Activated naive CD8-positive, alpha-beta T cell treated with anti-CD3 and anti-CD28 coated beads, Interleukin-2, amount 50 U/mL, for 24 hours (primary cell): ENCODE results near the gene APCDD1.

Experiments
- ATAC-seq: fragments of 150-1000 bp; cut with Tn5 transposase; one replicate; pipeline ENCODE4 v1.10.0; 2021
- DNase-seq: peaks from one replicate; pipeline ENCODE4 v3.0.0; 2021
- H3K27ac Mint-ChIP-seq: one replicate; pipeline ENCODE4 v1.8.0; 2021; ENCODE audit warnings: mild to moderate bottlenecking, mixed read lengths
- H3K27me3 Mint-ChIP-seq: one replicate; pipeline ENCODE4 v1.8.0; 2021; ENCODE audit warnings: mixed read lengths
- H3K36me3 Mint-ChIP-seq: one replicate; pipeline ENCODE4 v1.8.0; 2021; ENCODE audit warnings: low read depth, mixed read lengths
- H3K4me1 Mint-ChIP-seq: one replicate; pipeline ENCODE4 v1.8.0; 2021; ENCODE audit warnings: mixed read lengths
- H3K4me3 Mint-ChIP-seq: one replicate; pipeline ENCODE4 v1.8.0; 2021; ENCODE audit warnings: mild to moderate bottlenecking, moderate library complexity, mixed read lengths
- H3K9me3 Mint-ChIP-seq: one replicate; pipeline ENCODE4 v1.8.0; 2021; ENCODE audit warnings: mixed read lengths

The APCDD1 gene

GRCh38 chr18:10453806-10454680 lies at the start of gene APCDD1:
Gene APCDD1, plus strand, starts transcription at chr18:10454635. Its CDS starts 347 bp downstream, at chr18:10454982.
- H3K36me3 Mint-ChIP-seq, result no peaks in the 10 kb centered on the region
- peak within 1 kb of the TSS; percentile 60 for H3K4me3 Mint-ChIP-seq
- no peak within 1 kb of the TSS for H3K27ac Mint-ChIP-seq
- no peak for DNase-seq
- ATAC-seq, result no peak
- peaks cover 4% of the 10 kb centered on the region for H3K4me1 Mint-ChIP-seq
- H3K9me3 Mint-ChIP-seq, result no peaks in the 10 kb centered on the region
- peaks cover 40% of the 10 kb centered on the region for H3K27me3 Mint-ChIP-seq

GRCh38 chr18:10405014-10405493 lies 49.4 kb upstream of the APCDD1 start:
- Mint-ChIP-seq H3K27me3 (peaks cover 9% of the 10 kb centered on the region), H3K27ac (no peak overlapping the region), H3K9me3 (no peaks in the 10 kb centered on the region), H3K4me1 (peaks cover 5% of the 10 kb centered on the region), H3K36me3 (no peaks in the 10 kb centered on the region), H3K4me3 (no peak overlapping the region)
- no peak for DNase-seq
- ATAC-seq, result no peak

GRCh38 chr18:10405816-10406663 lies 48.4 kb upstream of the APCDD1 start:
- no peak for ATAC-seq
- no peaks in the 10 kb centered on the region for H3K9me3 Mint-ChIP-seq
- H3K27ac Mint-ChIP-seq, result no peak overlapping the region

GRCh38 chr18:10408131-10408530 lies 46.3 kb upstream of the APCDD1 start:
- H3K4me3 Mint-ChIP-seq, result no peak overlapping the region
- H3K9me3 Mint-ChIP-seq, result no peaks in the 10 kb centered on the region
- no peak overlapping the region for H3K27ac Mint-ChIP-seq
- DNase-seq, result no peak
- peaks cover 4% of the 10 kb centered on the region for H3K27me3 Mint-ChIP-seq
- no peaks in the 10 kb centered on the region for H3K36me3 Mint-ChIP-seq
- no peak for ATAC-seq
- H3K4me1 Mint-ChIP-seq, result no peaks in the 10 kb centered on the region

More at GRCh38 chr18:10405816-10406663, 48.4 kb upstream of the APCDD1 start:
- no peak for DNase-seq
- Mint-ChIP-seq H3K4me1 (no peaks in the 10 kb centered on the region), H3K27me3 (peaks cover 9% of the 10 kb centered on the region), H3K36me3 (no peaks in the 10 kb centered on the region), H3K4me3 (no peak overlapping the region)

GRCh38 chr18:10409041-10409440 lies 45.4 kb upstream of the APCDD1 start:
- DNase-seq, result no peak
- peaks cover 4% of the 10 kb centered on the region for H3K27me3 Mint-ChIP-seq
- no peak for ATAC-seq

GRCh38 chr18:10410472-10411308 lies 43.7 kb upstream of the APCDD1 start:
- H3K27ac Mint-ChIP-seq, result no peak overlapping the region
- DNase-seq (no peak), ATAC-seq (no peak)
- H3K27me3 Mint-ChIP-seq, result no peaks in the 10 kb centered on the region
- no peak overlapping the region for H3K4me3 Mint-ChIP-seq
- H3K9me3 Mint-ChIP-seq, result no peaks in the 10 kb centered on the region
- no peaks in the 10 kb centered on the region for H3K36me3 Mint-ChIP-seq
- no peaks in the 10 kb centered on the region for H3K4me1 Mint-ChIP-seq

More at GRCh38 chr18:10409041-10409440, 45.4 kb upstream of the APCDD1 start:
- no peaks in the 10 kb centered on the region for H3K9me3 Mint-ChIP-seq
- H3K36me3 Mint-ChIP-seq, result no peaks in the 10 kb centered on the region
- no peaks in the 10 kb centered on the region for H3K4me1 Mint-ChIP-seq
- no peak overlapping the region for H3K27ac Mint-ChIP-seq
- no peak overlapping the region for H3K4me3 Mint-ChIP-seq

GRCh38 chr18:10412933-10413332 lies 41.5 kb upstream of the APCDD1 start:
- DNase-seq (no peak), ATAC-seq (no peak)
- Mint-ChIP-seq H3K36me3 (no peaks in the 10 kb centered on the region), H3K4me1 (no peaks in the 10 kb centered on the region), H3K27ac (no peak overlapping the region), H3K4me3 (no peak overlapping the region), H3K9me3 (no peaks in the 10 kb centered on the region), H3K27me3 (peaks cover 1% of the 10 kb centered on the region)

- Mint-ChIP-seq H3K27me3 (peaks cover 1% of the 10 kb centered on the region), H3K4me3 (no peak overlapping the region), H3K9me3 (no peaks in the 10 kb centered on the region), H3K27ac (no peak overlapping the region), H3K4me1 (no peaks in the 10 kb centered on the region), H3K36me3 (no peaks in the 10 kb centered on the region)
- DNase-seq (no peak), ATAC-seq (no peak)
Measured at GRCh38 chr18:10413722-10414121, 40.7 kb upstream of the APCDD1 start.

- H3K4me3 Mint-ChIP-seq, result no peak overlapping the region
- DNase-seq, result no peak
Measured at GRCh38 chr18:10414293-10414842, 40.1 kb upstream of the APCDD1 start.

GRCh38 chr18:10416065-10416464 lies 38.4 kb upstream of the APCDD1 start:
- Mint-ChIP-seq H3K4me1 (no peaks in the 10 kb centered on the region), H3K9me3 (peaks cover 4% of the 10 kb centered on the region)

More at GRCh38 chr18:10414293-10414842, 40.1 kb upstream of the APCDD1 start:
- Mint-ChIP-seq H3K4me1 (no peaks in the 10 kb centered on the region), H3K27ac (no peak overlapping the region), H3K36me3 (no peaks in the 10 kb centered on the region), H3K27me3 (peaks cover 1% of the 10 kb centered on the region), H3K9me3 (no peaks in the 10 kb centered on the region)
- ATAC-seq, result no peak

GRCh38 chr18:10417191-10417590 lies 37.2 kb upstream of the APCDD1 start:
- no peaks in the 10 kb centered on the region for H3K4me1 Mint-ChIP-seq
- no peak overlapping the region for H3K4me3 Mint-ChIP-seq
- peaks cover 1% of the 10 kb centered on the region for H3K27me3 Mint-ChIP-seq
- H3K27ac Mint-ChIP-seq, result no peak overlapping the region
- no peaks in the 10 kb centered on the region for H3K36me3 Mint-ChIP-seq
- DNase-seq (no peak), ATAC-seq (no peak)
- peaks cover 4% of the 10 kb centered on the region for H3K9me3 Mint-ChIP-seq

More at GRCh38 chr18:10416065-10416464, 38.4 kb upstream of the APCDD1 start:
- ATAC-seq, result no peak
- Mint-ChIP-seq H3K27me3 (peaks cover 1% of the 10 kb centered on the region), H3K36me3 (no peaks in the 10 kb centered on the region), H3K27ac (no peak overlapping the region), H3K4me3 (no peak overlapping the region)
- no peak for DNase-seq

- no peak for ATAC-seq
- no peaks in the 10 kb centered on the region for H3K4me1 Mint-ChIP-seq
- H3K9me3 Mint-ChIP-seq, result peaks cover 4% of the 10 kb centered on the region
- H3K27me3 Mint-ChIP-seq, result peaks cover 1% of the 10 kb centered on the region
- no peaks in the 10 kb centered on the region for H3K36me3 Mint-ChIP-seq
- H3K4me3 Mint-ChIP-seq, result no peak overlapping the region
- DNase-seq, result no peak
- no peak overlapping the region for H3K27ac Mint-ChIP-seq
Measured at GRCh38 chr18:10417664-10418063, 36.8 kb upstream of the APCDD1 start.

GRCh38 chr18:10418836-10419235 lies 35.6 kb upstream of the APCDD1 start:
- Mint-ChIP-seq H3K4me3 (no peak overlapping the region), H3K36me3 (no peaks in the 10 kb centered on the region), H3K27ac (no peak overlapping the region), H3K27me3 (peaks cover 1% of the 10 kb centered on the region), H3K9me3 (peaks cover 4% of the 10 kb centered on the region), H3K4me1 (no peaks in the 10 kb centered on the region)
- no peak for ATAC-seq
- DNase-seq, result no peak
